ENCODE data around the gene ERP44. TPM values are rescaled to one million over a fixed set of nuclear protein-coding genes. Genes with fewer than 3 reads are reported as not detected.
"Not testable (repeated sequence)": the region's sequence is repeated elsewhere in the genome, so short reads cannot be mapped to it uniquely, and the experiment has no call there.

The ERP44 gene
- total RNA-seq, 5 donors from 2014 or later (not counting 1 experiment from before 2014, with no cell fraction given), result 11.3 to 15.1 (median 12.5) TPM

DNA sequence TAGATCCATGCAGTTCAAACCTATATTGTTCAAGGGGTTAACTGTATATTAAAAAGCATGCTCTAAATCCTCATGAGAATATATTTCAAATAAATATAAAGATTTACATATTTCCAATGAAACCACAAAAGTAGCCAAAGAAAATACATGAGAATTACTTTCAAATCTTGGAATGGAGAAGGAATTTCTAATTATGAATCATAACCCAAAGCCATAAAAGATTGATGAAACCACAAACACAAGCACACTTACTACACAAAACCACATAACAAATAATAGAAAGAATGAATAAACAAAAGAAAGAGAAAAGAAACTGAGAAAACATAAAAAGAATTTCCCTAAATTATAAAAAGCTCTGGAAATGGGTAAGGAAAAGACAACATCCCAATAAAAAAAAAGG, 16.0 kb downstream of the ERP44 start:
- no peak for DNase-seq
- H3K36me3 Mint-ChIP-seq, result peaks cover 10% of the 10 kb centered on the region
- H3K27me3 ChIP-seq (replicated peaks in 1 of 2; ENCODE audit: control insufficient read depth in 2 of 2, extremely low read depth in 1 of 2, insufficient read depth in 2 of 2, low read length in 1 of 2), result no peaks in the 10 kb centered on the region
- no peak overlapping the region for H3K4me3 Mint-ChIP-seq
- H3K4me1 ChIP-seq (ENCODE audit: control insufficient read depth in 1 of 2, extremely low read depth in 1 of 2, insufficient read depth in 2 of 2, low read length in 2 of 2), result peaks cover 0 to 17% of the 10 kb centered on the region in 2 experiments
- H3K4me1 Mint-ChIP-seq, result peaks cover 76 to 81% (median 79%) of the 10 kb centered on the region in 3 donors
- H3K9me3 ChIP-seq, result no peaks in the 10 kb centered on the region
- H3K36me3 ChIP-seq (ENCODE audit: control insufficient read depth in 2 of 2, extremely low read depth in 1 of 2, insufficient read depth in 1 of 2, low read length in 1 of 2), result no peaks in the 10 kb centered on the region
- no peak for ATAC-seq (replicated peaks in 1 of 4)
- H3K4me3 ChIP-seq (ENCODE audit: control insufficient read depth in 1 of 2, extremely low read depth in 1 of 2, low read length in 1 of 2), result no peak overlapping the region
- ChIA-PET CTCF (no interaction called here), POLR2A (no interaction called here)
- H3K27me3 Mint-ChIP-seq, result no peaks in the 10 kb centered on the region
- no peak overlapping the region for H3K27ac Mint-ChIP-seq
- H3K27ac ChIP-seq (ENCODE audit: low read length), result no peak overlapping the region
- H3K9me3 Mint-ChIP-seq, result no peaks in the 10 kb centered on the region

GRCh38 chr9:100076256-100076655, 22.5 kb downstream of the ERP44 start:
- H3K9me3 Mint-ChIP-seq; H3K36me3 ChIP-seq (ENCODE audit: control insufficient read depth in 2 of 2, extremely low read depth in 1 of 2, insufficient read depth in 1 of 2, low read length in 1 of 2); H3K4me1 ChIP-seq (ENCODE audit: control insufficient read depth in 1 of 2, extremely low read depth in 1 of 2, insufficient read depth in 2 of 2, low read length in 2 of 2); H3K27ac ChIP-seq (ENCODE audit: low read length); H3K27ac Mint-ChIP-seq; H3K4me3 Mint-ChIP-seq; H3K4me3 ChIP-seq (ENCODE audit: control insufficient read depth in 1 of 2, extremely low read depth in 1 of 2, low read length in 1 of 2); ATAC-seq (replicated peaks in 1 of 4); H3K9me3 ChIP-seq; H3K27me3 Mint-ChIP-seq; DNase-seq; H3K27me3 ChIP-seq (replicated peaks in 1 of 2; ENCODE audit: control insufficient read depth in 2 of 2, extremely low read depth in 1 of 2, insufficient read depth in 2 of 2, low read length in 1 of 2); CTCF ChIA-PET: not testable (repeated sequence)
- POLR2A ChIA-PET, result interaction anchor here in 1 of 2 donors (0.6 kb wide), 1 partner anchor 13 kb away, joined by 6 read pairs; no protein-coding TSS in a partner anchor
- peaks cover 43 to 54% (median 50%) of the 10 kb centered on the region in 3 donors for H3K4me1 Mint-ChIP-seq
- peaks cover 32% of the 10 kb centered on the region for H3K36me3 Mint-ChIP-seq
- WGBS (ENCODE audit: insufficient coverage), result 100% methylated on average over 3 of the region's 4 CpGs

- Mint-ChIP-seq H3K9me3 (no peaks in the 10 kb centered on the region), H3K36me3 (peaks cover 35% of the 10 kb centered on the region), H3K27ac (no peak overlapping the region), H3K27me3 (no peaks in the 10 kb centered on the region), H3K4me3 (no peak overlapping the region), H3K4me1 (peaks cover 42 to 52% (median 51%) of the 10 kb centered on the region in 3 donors)
- DNase-seq (no peak), ATAC-seq (replicated peaks in 1 of 4) (no peak)
- Histone ChIP-seq H3K4me3 (ENCODE audit: control insufficient read depth in 1 of 2, extremely low read depth in 1 of 2, low read length in 1 of 2) (no peak overlapping the region), H3K4me1 (ENCODE audit: control insufficient read depth in 1 of 2, extremely low read depth in 1 of 2, insufficient read depth in 2 of 2, low read length in 2 of 2) (no peaks in the 10 kb centered on the region), H3K27ac (ENCODE audit: low read length) (no peak overlapping the region), H3K27me3 (replicated peaks in 1 of 2; ENCODE audit: control insufficient read depth in 2 of 2, extremely low read depth in 1 of 2, insufficient read depth in 2 of 2, low read length in 1 of 2) (no peaks in the 10 kb centered on the region), H3K36me3 (ENCODE audit: control insufficient read depth in 2 of 2, extremely low read depth in 1 of 2, insufficient read depth in 1 of 2, low read length in 1 of 2) (peaks cover 0 to 2% of the 10 kb centered on the region in 2 donors), H3K9me3 (no peaks in the 10 kb centered on the region)
- ChIA-PET POLR2A (no interaction called here), CTCF (no interaction called here)
- 94% methylated on average over 2 of the region's 6 CpGs for WGBS (ENCODE audit: insufficient coverage)
Observed at GRCh38 chr9:100074989-100075388, 23.8 kb downstream of the ERP44 start.

- CTCF ChIA-PET, result no interaction called here
- no peaks in the 10 kb centered on the region for H3K4me1 ChIP-seq (ENCODE audit: control insufficient read depth in 1 of 2, extremely low read depth in 1 of 2, insufficient read depth in 2 of 2, low read length in 2 of 2)
- POLR2A ChIA-PET, result no interaction called here
- Mint-ChIP-seq H3K4me3 (no peak overlapping the region), H3K27ac (no peak overlapping the region), H3K4me1 (peaks cover 43 to 52% (median 51%) of the 10 kb centered on the region in 3 donors), H3K27me3 (no peaks in the 10 kb centered on the region), H3K9me3 (no peaks in the 10 kb centered on the region), H3K36me3 (peaks cover 33% of the 10 kb centered on the region)
- ATAC-seq (replicated peaks in 1 of 4) (no peak), DNase-seq (no peak)
- H3K36me3 ChIP-seq (ENCODE audit: control insufficient read depth in 2 of 2, extremely low read depth in 1 of 2, insufficient read depth in 1 of 2, low read length in 1 of 2), result peaks cover 0 to 2% of the 10 kb centered on the region in 2 donors
- no peak overlapping the region for H3K27ac ChIP-seq (ENCODE audit: low read length)
- no peaks in the 10 kb centered on the region for H3K27me3 ChIP-seq (replicated peaks in 1 of 2; ENCODE audit: control insufficient read depth in 2 of 2, extremely low read depth in 1 of 2, insufficient read depth in 2 of 2, low read length in 1 of 2)
- 82% methylated on average over 4 of the region's 6 CpGs for WGBS (ENCODE audit: insufficient coverage)
- H3K9me3 ChIP-seq, result no peaks in the 10 kb centered on the region
- no peak overlapping the region for H3K4me3 ChIP-seq (ENCODE audit: control insufficient read depth in 1 of 2, extremely low read depth in 1 of 2, low read length in 1 of 2)
Observed at GRCh38 chr9:100074093-100074492, 24.7 kb downstream of the ERP44 start.

DNA sequence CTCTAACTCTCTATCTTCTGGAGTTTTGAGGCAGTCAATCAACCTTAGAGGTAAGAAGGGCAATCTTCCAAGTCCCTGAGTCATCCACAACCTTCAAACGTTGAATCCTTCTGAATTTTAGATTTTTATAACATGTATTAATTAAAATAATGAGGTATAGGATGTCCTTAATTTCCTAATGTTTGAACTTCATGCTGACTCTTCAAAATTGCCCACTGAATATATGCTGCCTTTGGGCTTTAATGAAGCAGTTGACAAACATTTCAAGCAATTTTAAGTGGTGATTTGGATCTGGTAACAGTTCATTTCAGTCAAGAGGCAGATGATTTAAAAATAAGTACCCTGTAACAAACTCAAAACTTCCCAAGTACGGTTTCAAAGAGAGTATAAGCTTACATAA, 26.0 kb downstream of the ERP44 start:
- no peak overlapping the region for H3K27ac ChIP-seq (ENCODE audit: low read length)
- H3K4me1 ChIP-seq (ENCODE audit: control insufficient read depth in 1 of 2, extremely low read depth in 1 of 2, insufficient read depth in 2 of 2, low read length in 2 of 2), result no peaks in the 10 kb centered on the region
- no CpG with 5 or more reads among the region's 2 CpGs for WGBS (ENCODE audit: insufficient coverage)
- ChIA-PET POLR2A (no interaction called here), CTCF (interaction anchor here in 1 of 2 donors (0.7 to 0.8 kb wide), 2 partner anchors 8 to 10 kb away, joined by 4 read pairs; no protein-coding TSS in a partner anchor)
- H3K36me3 ChIP-seq (ENCODE audit: control insufficient read depth in 2 of 2, extremely low read depth in 1 of 2, insufficient read depth in 1 of 2, low read length in 1 of 2), result peaks cover 0 to 2% of the 10 kb centered on the region in 2 donors
- no peaks in the 10 kb centered on the region for H3K9me3 Mint-ChIP-seq
- H3K27me3 ChIP-seq (replicated peaks in 1 of 2; ENCODE audit: control insufficient read depth in 2 of 2, extremely low read depth in 1 of 2, insufficient read depth in 2 of 2, low read length in 1 of 2), result no peaks in the 10 kb centered on the region
- peaks cover 26% of the 10 kb centered on the region for H3K36me3 Mint-ChIP-seq
- no peak overlapping the region for H3K4me3 Mint-ChIP-seq
- H3K4me3 ChIP-seq (ENCODE audit: control insufficient read depth in 1 of 2, extremely low read depth in 1 of 2, low read length in 1 of 2), result no peak overlapping the region
- H3K27ac Mint-ChIP-seq, result no peak overlapping the region
- ATAC-seq (replicated peaks in 1 of 4) (no peak), DNase-seq (no peak)
- H3K9me3 ChIP-seq, result no peaks in the 10 kb centered on the region
- H3K27me3 Mint-ChIP-seq, result no peaks in the 10 kb centered on the region
- peaks cover 35 to 45% (median 43%) of the 10 kb centered on the region in 3 donors for H3K4me1 Mint-ChIP-seq

DNA sequence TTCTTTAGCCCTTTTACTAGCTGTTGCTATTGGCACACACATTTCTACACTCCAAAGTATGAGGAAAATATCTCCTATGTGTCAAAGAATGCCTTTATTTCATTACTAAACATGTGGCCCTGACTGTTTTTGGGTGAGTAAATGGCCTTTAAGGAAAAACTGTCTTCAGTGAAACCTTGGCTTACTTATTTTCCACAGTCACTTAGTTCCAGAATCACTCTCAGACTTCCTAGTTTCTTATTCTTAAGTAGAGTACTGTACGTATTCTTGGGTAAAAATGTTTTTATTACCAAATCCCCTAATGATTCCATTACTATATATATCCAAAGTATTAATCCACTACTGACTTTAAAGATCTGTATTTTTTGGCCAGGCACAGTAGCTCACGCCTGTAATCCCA, 27.5 kb downstream of the ERP44 start:
- H3K4me3 ChIP-seq (ENCODE audit: control insufficient read depth in 1 of 2, extremely low read depth in 1 of 2, low read length in 1 of 2), result no peak overlapping the region
- no peaks in the 10 kb centered on the region for H3K4me1 ChIP-seq (ENCODE audit: control insufficient read depth in 1 of 2, extremely low read depth in 1 of 2, insufficient read depth in 2 of 2, low read length in 2 of 2)
- H3K27ac ChIP-seq (ENCODE audit: low read length), result no peak overlapping the region
- ATAC-seq (replicated peaks in 1 of 4) (no peak), DNase-seq (no peak)
- peaks cover 0 to 2% of the 10 kb centered on the region in 2 donors for H3K36me3 ChIP-seq (ENCODE audit: control insufficient read depth in 2 of 2, extremely low read depth in 1 of 2, insufficient read depth in 1 of 2, low read length in 1 of 2)
- H3K9me3 ChIP-seq, result no peaks in the 10 kb centered on the region
- no peak overlapping the region for H3K27ac Mint-ChIP-seq
- ChIA-PET CTCF (no interaction called here), POLR2A (interaction anchor here in 1 of 2 donors (0.6 kb wide), 1 partner anchor 14 kb away, joined by 3 read pairs; no protein-coding TSS in a partner anchor)
- H3K27me3 ChIP-seq (replicated peaks in 1 of 2; ENCODE audit: control insufficient read depth in 2 of 2, extremely low read depth in 1 of 2, insufficient read depth in 2 of 2, low read length in 1 of 2), result no peaks in the 10 kb centered on the region
- no CpG with 5 or more reads among the region's 2 CpGs for WGBS (ENCODE audit: insufficient coverage)
- no peak overlapping the region for H3K4me3 Mint-ChIP-seq
- no peaks in the 10 kb centered on the region for H3K9me3 Mint-ChIP-seq
- H3K4me1 Mint-ChIP-seq, result peaks cover 37 to 44% (median 41%) of the 10 kb centered on the region in 3 donors
- H3K36me3 Mint-ChIP-seq, result peaks cover 26% of the 10 kb centered on the region
- no peaks in the 10 kb centered on the region for H3K27me3 Mint-ChIP-seq

All from T-cell (primary cell).